SK-N-SH treated with all-trans-retinoic acid at 6 μM for 48 hours (cell line): Measurements from ENCODE around the gene SRXN1.

Source experiments
- ATAC-seq: fragments of 200-7000 bp; cut with Tn5 transposase; 3 replicates; pipeline ENCODE4 v1.9.1; 2020; ENCODE audit warnings: mild to moderate bottlenecking, moderate library complexity
- ARNTL ChIP-seq: fragments of 450-650 bp; formaldehyde crosslinking; IDR thresholded peaks from 2 replicates; pipeline ENCODE4 v1.5.0; 2020; ENCODE audit warnings: low read depth, mild to moderate bottlenecking, moderate library complexity, borderline replicate concordance
- BACH2 ChIP-seq: fragments of 250-450 bp; sonication (Bioruptor Pico); IDR thresholded peaks from 2 replicates; pipeline ENCODE4 v1.9.0; 2021; ENCODE audit warnings: mild to moderate bottlenecking, borderline replicate concordance
- CSDC2 ChIP-seq: fragments of 250-450 bp; sonication (Bioruptor Pico); IDR thresholded peaks from 2 replicates; pipeline ENCODE4 v1.5.0; 2020; ENCODE audit warnings: mild to moderate bottlenecking, moderate library complexity
- ESRRG ChIP-seq: fragments of 250-450 bp; sonication (Bioruptor Pico); IDR thresholded peaks from 2 replicates; pipeline ENCODE4 v1.6.1; 2021; ENCODE audit warnings: mild to moderate bottlenecking
- GLIS3 ChIP-seq: fragments of 250-450 bp; sonication (Bioruptor Pico); IDR thresholded peaks from 2 replicates; pipeline ENCODE4 v1.5.0; 2020; ENCODE audit warnings: mild to moderate bottlenecking, moderate library complexity
- ISL1 ChIP-seq: fragments of 250-450 bp; sonication (Bioruptor Pico); IDR thresholded peaks from 2 replicates; pipeline ENCODE4 v2.1.2; 2022; ENCODE audit warnings: mild to moderate bottlenecking, moderate library complexity
- OSR1 ChIP-seq: fragments of 250-450 bp; sonication (Bioruptor Pico); IDR thresholded peaks from 2 replicates; pipeline ENCODE4 v1.8.0; 2022; ENCODE audit warnings: moderate library complexity, mild to moderate bottlenecking, inconsistent platforms
- PPARA ChIP-seq: fragments of 250-450 bp; sonication (Bioruptor Pico); IDR thresholded peaks from 2 replicates; pipeline ENCODE4 v1.5.0; 2020; ENCODE audit warnings: mild to moderate bottlenecking, borderline replicate concordance
- RARB ChIP-seq: fragments of 250-450 bp; sonication (Bioruptor Pico); IDR thresholded peaks from 2 replicates; pipeline ENCODE4 v1.8.0; 2021; ENCODE audit warnings: mild to moderate bottlenecking, moderate library complexity
- SNAI2 ChIP-seq: fragments of 250-450 bp; sonication (Bioruptor Pico); IDR thresholded peaks from 2 replicates; pipeline ENCODE4 v1.5.0; 2020; ENCODE audit warnings: mild to moderate bottlenecking, moderate library complexity
- TCF4 ChIP-seq: fragments of 250-450 bp; sonication (Bioruptor Pico); IDR thresholded peaks from 2 replicates; pipeline ENCODE4 v1.8.0; 2021; ENCODE audit warnings: mild to moderate bottlenecking, moderate library complexity, borderline replicate concordance
- TOX ChIP-seq: fragments of 250-450 bp; sonication (Bioruptor Pico); IDR thresholded peaks from 2 replicates; pipeline ENCODE4 v1.8.0; 2021; ENCODE audit warnings: mild to moderate bottlenecking, moderate library complexity, borderline replicate concordance
- ZC3H10 ChIP-seq: fragments of 250-450 bp; sonication (Bioruptor Pico); IDR thresholded peaks from 2 replicates; pipeline ENCODE4 v1.5.1; 2021; ENCODE audit warnings: mild to moderate bottlenecking, moderate library complexity
- ZFP3 ChIP-seq: fragments of 250-450 bp; sonication (Bioruptor Pico); IDR thresholded peaks from 2 replicates; pipeline ENCODE4 v1.5.0; 2020; ENCODE audit warnings: mild to moderate bottlenecking, moderate library complexity
- ZFP30 ChIP-seq: fragments of 450-650 bp; formaldehyde crosslinking; IDR thresholded peaks from 2 replicates; pipeline ENCODE4 v1.5.0; 2022; ENCODE audit warnings: mild to moderate bottlenecking, moderate library complexity
- ZNF565 ChIP-seq: fragments of 450-650 bp; formaldehyde crosslinking; conservative IDR thresholded peaks from 2 replicates; pipeline ENCODE4 v1.5.0; 2020; ENCODE audit warnings: low read depth, mild to moderate bottlenecking, moderate library complexity
- ZNF70 ChIP-seq: fragments of 450-650 bp; formaldehyde crosslinking; IDR thresholded peaks from 2 replicates; pipeline ENCODE4 v1.5.0; 2020; ENCODE audit warnings: mild to moderate bottlenecking, moderate library complexity
- ZNF8 ChIP-seq: fragments of 450-650 bp; formaldehyde crosslinking; IDR thresholded peaks from 2 replicates; pipeline ENCODE4 v1.5.0; 2020; ENCODE audit warnings: mild to moderate bottlenecking, moderate library complexity
- TF ChIP-seq, protein P1 (sequence below): fragments of 250-450 bp; sonication (Bioruptor Pico); IDR thresholded peaks from 2 replicates; pipeline ENCODE4 v1.5.1; 2020; ENCODE audit warnings: low read depth, mild to moderate bottlenecking, moderate library complexity
- TF ChIP-seq, protein P2 (sequence below): fragments of 250-450 bp; sonication (Bioruptor Pico); IDR thresholded peaks from 2 replicates; pipeline ENCODE4 v1.8.0; 2020; ENCODE audit warnings: mild to moderate bottlenecking, moderate library complexity, borderline replicate concordance
- TF ChIP-seq, protein P3 (sequence below): fragments of 250-450 bp; sonication (Bioruptor Pico); IDR thresholded peaks from 2 replicates; pipeline ENCODE4 v1.5.1; 2021; ENCODE audit warnings: mild to moderate bottlenecking, moderate library complexity
- TF ChIP-seq, protein P4 (sequence below): fragments of 250-450 bp; sonication (Bioruptor Pico); IDR thresholded peaks from 2 replicates; pipeline ENCODE4 v1.8.0; 2021; ENCODE audit warnings: low read depth, mild to moderate bottlenecking, moderate library complexity, borderline replicate concordance
- TF ChIP-seq, protein P5 (sequence below): fragments of 250-450 bp; sonication (Bioruptor Pico); IDR thresholded peaks from 2 replicates; pipeline ENCODE4 v1.5.0; 2020; ENCODE audit warnings: mild to moderate bottlenecking, moderate library complexity

Gene SRXN1

DNA sequence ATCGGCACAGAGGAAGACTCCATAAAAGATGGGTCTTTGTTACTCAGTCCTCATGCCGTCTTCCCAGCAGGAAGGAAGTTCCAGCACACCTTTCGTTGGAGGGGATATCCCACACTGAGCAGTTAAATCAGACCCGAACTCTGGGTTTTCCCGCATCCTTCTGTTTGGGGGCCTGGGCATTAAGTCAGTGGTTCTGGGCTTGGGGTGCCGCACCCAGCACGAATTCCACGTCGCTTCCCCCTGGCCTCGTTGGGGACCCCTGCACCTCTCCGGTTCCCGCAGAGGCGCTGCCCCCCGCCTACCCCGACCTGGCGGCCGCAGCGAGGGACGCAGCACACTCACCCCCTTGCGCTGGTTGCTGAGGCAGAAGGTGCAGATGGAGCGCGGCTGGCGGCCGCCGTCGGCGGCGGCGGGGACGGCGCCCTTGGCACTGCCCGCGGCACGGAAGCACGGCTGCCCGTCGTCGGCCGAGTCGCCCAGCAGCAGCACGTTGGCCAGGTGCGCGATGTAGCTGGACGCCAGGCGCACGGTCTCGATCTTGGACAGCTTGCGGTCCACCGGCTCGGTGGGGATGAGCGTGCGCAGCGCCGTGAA is 43.5 kb downstream of the SRXN1 start:
- ATAC-seq, result no peak
- TF ChIP-seq, protein P1, sequence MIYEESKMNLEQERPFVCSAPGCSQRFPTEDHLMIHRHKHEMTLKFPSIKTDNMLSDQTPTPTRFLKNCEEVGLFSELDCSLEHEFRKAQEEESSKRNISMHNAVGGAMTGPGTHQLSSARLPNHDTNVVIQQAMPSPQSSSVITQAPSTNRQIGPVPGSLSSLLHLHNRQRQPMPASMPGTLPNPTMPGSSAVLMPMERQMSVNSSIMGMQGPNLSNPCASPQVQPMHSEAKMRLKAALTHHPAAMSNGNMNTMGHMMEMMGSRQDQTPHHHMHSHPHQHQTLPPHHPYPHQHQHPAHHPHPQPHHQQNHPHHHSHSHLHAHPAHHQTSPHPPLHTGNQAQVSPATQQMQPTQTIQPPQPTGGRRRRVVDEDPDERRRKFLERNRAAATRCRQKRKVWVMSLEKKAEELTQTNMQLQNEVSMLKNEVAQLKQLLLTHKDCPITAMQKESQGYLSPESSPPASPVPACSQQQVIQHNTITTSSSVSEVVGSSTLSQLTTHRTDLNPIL (CRISPR knock-in tag), result no peak
- TF ChIP-seq, protein P2, sequence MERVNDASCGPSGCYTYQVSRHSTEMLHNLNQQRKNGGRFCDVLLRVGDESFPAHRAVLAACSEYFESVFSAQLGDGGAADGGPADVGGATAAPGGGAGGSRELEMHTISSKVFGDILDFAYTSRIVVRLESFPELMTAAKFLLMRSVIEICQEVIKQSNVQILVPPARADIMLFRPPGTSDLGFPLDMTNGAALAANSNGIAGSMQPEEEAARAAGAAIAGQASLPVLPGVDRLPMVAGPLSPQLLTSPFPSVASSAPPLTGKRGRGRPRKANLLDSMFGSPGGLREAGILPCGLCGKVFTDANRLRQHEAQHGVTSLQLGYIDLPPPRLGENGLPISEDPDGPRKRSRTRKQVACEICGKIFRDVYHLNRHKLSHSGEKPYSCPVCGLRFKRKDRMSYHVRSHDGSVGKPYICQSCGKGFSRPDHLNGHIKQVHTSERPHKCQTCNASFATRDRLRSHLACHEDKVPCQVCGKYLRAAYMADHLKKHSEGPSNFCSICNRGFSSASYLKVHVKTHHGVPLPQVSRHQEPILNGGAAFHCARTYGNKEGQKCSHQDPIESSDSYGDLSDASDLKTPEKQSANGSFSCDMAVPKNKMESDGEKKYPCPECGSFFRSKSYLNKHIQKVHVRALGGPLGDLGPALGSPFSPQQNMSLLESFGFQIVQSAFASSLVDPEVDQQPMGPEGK, result no peak
- TF ChIP-seq BACH2 (CRISPR knock-in tag) (no peak), ZNF8 (CRISPR knock-in tag) (no peak), ZNF565 (CRISPR knock-in tag) (no peak), ISL1 (CRISPR knock-in tag) (no peak), SNAI2 (no peak), RARB (CRISPR knock-in tag) (no peak), ZC3H10 (CRISPR knock-in tag) (no peak), PPARA (CRISPR knock-in tag) (no peak), TOX (CRISPR knock-in tag) (no peak), TCF4 (CRISPR knock-in tag) (no peak), ZNF70 (CRISPR knock-in tag) (no peak), CSDC2 (CRISPR knock-in tag) (no peak)
- TF ChIP-seq, protein P3, sequence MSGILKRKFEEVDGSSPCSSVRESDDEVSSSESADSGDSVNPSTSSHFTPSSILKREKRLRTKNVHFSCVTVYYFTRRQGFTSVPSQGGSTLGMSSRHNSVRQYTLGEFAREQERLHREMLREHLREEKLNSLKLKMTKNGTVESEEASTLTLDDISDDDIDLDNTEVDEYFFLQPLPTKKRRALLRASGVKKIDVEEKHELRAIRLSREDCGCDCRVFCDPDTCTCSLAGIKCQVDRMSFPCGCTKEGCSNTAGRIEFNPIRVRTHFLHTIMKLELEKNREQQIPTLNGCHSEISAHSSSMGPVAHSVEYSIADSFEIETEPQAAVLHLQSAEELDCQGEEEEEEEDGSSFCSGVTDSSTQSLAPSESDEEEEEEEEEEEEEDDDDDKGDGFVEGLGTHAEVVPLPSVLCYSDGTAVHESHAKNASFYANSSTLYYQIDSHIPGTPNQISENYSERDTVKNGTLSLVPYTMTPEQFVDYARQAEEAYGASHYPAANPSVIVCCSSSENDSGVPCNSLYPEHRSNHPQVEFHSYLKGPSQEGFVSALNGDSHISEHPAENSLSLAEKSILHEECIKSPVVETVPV, result no peak
- TF ChIP-seq, protein P4, sequence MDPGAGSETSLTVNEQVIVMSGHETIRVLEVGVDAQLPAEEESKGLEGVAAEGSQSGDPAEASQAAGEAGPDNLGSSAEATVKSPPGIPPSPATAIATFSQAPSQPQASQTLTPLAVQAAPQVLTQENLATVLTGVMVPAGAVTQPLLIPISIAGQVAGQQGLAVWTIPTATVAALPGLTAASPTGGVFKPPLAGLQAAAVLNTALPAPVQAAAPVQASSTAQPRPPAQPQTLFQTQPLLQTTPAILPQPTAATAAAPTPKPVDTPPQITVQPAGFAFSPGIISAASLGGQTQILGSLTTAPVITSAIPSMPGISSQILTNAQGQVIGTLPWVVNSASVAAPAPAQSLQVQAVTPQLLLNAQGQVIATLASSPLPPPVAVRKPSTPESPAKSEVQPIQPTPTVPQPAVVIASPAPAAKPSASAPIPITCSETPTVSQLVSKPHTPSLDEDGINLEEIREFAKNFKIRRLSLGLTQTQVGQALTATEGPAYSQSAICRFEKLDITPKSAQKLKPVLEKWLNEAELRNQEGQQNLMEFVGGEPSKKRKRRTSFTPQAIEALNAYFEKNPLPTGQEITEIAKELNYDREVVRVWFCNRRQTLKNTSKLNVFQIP, result no peak
- TF ChIP-seq, protein P5, sequence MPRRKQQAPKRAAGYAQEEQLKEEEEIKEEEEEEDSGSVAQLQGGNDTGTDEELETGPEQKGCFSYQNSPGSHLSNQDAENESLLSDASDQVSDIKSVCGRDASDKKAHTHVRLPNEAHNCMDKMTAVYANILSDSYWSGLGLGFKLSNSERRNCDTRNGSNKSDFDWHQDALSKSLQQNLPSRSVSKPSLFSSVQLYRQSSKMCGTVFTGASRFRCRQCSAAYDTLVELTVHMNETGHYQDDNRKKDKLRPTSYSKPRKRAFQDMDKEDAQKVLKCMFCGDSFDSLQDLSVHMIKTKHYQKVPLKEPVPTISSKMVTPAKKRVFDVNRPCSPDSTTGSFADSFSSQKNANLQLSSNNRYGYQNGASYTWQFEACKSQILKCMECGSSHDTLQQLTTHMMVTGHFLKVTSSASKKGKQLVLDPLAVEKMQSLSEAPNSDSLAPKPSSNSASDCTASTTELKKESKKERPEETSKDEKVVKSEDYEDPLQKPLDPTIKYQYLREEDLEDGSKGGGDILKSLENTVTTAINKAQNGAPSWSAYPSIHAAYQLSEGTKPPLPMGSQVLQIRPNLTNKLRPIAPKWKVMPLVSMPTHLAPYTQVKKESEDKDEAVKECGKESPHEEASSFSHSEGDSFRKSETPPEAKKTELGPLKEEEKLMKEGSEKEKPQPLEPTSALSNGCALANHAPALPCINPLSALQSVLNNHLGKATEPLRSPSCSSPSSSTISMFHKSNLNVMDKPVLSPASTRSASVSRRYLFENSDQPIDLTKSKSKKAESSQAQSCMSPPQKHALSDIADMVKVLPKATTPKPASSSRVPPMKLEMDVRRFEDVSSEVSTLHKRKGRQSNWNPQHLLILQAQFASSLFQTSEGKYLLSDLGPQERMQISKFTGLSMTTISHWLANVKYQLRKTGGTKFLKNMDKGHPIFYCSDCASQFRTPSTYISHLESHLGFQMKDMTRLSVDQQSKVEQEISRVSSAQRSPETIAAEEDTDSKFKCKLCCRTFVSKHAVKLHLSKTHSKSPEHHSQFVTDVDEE (CRISPR knock-in tag), result no peak

DNA sequence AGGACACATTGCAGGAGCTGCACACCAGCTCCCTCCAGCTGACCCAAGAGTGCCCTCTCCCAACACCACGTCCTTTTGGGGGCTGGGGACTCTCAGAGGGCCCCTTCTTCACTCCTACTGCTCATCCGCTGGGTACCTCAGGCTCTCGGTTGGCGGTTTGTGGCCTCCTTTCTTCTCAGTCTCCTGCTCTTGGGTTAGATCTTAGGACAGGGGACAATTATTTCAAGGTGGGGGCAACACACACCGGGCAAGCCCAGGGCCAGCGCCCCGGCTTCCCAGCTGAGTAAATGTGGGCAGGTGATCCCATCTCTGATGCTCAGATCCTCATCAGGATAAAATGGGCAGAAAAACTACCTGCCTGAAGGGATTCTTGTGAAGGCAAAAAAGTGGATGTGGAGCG is 44.0 kb downstream of the SRXN1 start:
- no peak for ATAC-seq
- TF ChIP-seq TCF4 (CRISPR knock-in tag) (no peak), ZNF565 (CRISPR knock-in tag) (no peak), ZFP30 (no peak), ZNF70 (CRISPR knock-in tag) (no peak), ESRRG (CRISPR knock-in tag) (no peak), ARNTL (CRISPR knock-in tag) (no peak), PPARA (CRISPR knock-in tag) (no peak), GLIS3 (CRISPR knock-in tag) (no peak), ZNF8 (CRISPR knock-in tag) (no peak), CSDC2 (CRISPR knock-in tag) (no peak), ZFP3 (CRISPR knock-in tag) (no peak), ZC3H10 (CRISPR knock-in tag) (no peak), SNAI2 (no peak), BACH2 (CRISPR knock-in tag) (no peak), TOX (CRISPR knock-in tag) (no peak), OSR1 (no peak), ISL1 (CRISPR knock-in tag) (no peak)
- TF ChIP-seq, protein P2, result no peak
- TF ChIP-seq, protein P1 (CRISPR knock-in tag), result no peak
